Uterus (tissue), 4 donors: ENCODE measurements around the gene EIF3L. TPM values are rescaled to one million over a fixed set of nuclear protein-coding genes. Genes with fewer than 3 reads are reported as not detected.

ENCODE experiments used
- DNase-seq, 2 donors: peaks; one replicate each; pipeline ENCODE4 v3.0.0-alpha.2; 2019 to 2020
- H3K27ac ChIP-seq, 2 donors: fragments of 200-600 bp; sonication (generic); 1 replicate in 1 of 2; 2 replicates in 1 of 2; pipeline ENCODE4 v1.5.1; 2016 to 2018
- H3K27me3 ChIP-seq, 2 donors: fragments of 200-600 bp; sonication (generic); one replicate each; pipeline ENCODE4 v1.5.1; 2018 to 2019; ENCODE audit warnings: control low read depth in 1 of 2
- H3K36me3 ChIP-seq, 2 donors: fragments of 200-600 bp; sonication (generic); one replicate each; pipeline ENCODE4 v1.5.1; 2019; ENCODE audit warnings: control low read depth in 1 of 2
- H3K4me1 ChIP-seq, 2 donors: fragments of 200-600 bp; sonication (generic); one replicate each; pipeline ENCODE4 v1.5.1; 2018 to 2019; ENCODE audit warnings: control low read depth in 1 of 2
- H3K4me3 ChIP-seq, 2 donors: fragments of 200-600 bp; sonication (generic); 1 replicate in 1 of 2; 2 replicates in 1 of 2; pipeline ENCODE4 v1.5.1; 2018 to 2019; ENCODE audit warnings: mild to moderate bottlenecking in 1 of 2
- H3K9me3 ChIP-seq, 2 donors: fragments of 200-600 bp; sonication (generic); one replicate each; pipeline ENCODE4 v1.5.1; 2019; ENCODE audit warnings: control low read depth in 1 of 2
- POLR2A ChIP-seq, 2 donors: fragments of 450-650 bp; IDR thresholded peaks; one replicate each; pipeline ENCODE4 v1.6.1; 2016; ENCODE audit warnings: antibody characterized with exemption in 2 of 2, mild to moderate bottlenecking in 1 of 2, moderate library complexity in 1 of 2
- intact Hi-C: fragments of 100-400 bp; cut with DNase I; formaldehyde crosslinking; loops from one replicate; pipeline ENCODE4 v1.15.1; 2023; ENCODE audit warnings: low total_unique reads
- total RNA-seq, 4 donors: library from RNA; depleted of rRNA in 3 of 4; stranded (reverse); fragments of >200 nt in 3 of 4; gene quantifications; one replicate each; pipeline versions ENCODE4 v1.1.0 to v1.2.4, GENCODE V29; 2014 to 2023
- TF ChIP-seq, protein P1 (sequence below), 4 experiments: fragments of 200-600 bp in 2 of 4; fragments of 450-650 bp in 2 of 4; sonication (generic) in 2 of 4; IDR thresholded peaks; one replicate each; pipeline ENCODE4 v1.5.1; 2016 to 2019; ENCODE audit warnings: antibody characterized with exemption in 4 of 4, mild to moderate bottlenecking in 2 of 4, moderate library complexity in 1 of 4
- donor health status: DM: yes; HTN: yes; CAD: no.

EIF3L gene
- total RNA-seq, 4 donors from 2014 or later: 290 to 559 (median 413) TPM

DNA sequence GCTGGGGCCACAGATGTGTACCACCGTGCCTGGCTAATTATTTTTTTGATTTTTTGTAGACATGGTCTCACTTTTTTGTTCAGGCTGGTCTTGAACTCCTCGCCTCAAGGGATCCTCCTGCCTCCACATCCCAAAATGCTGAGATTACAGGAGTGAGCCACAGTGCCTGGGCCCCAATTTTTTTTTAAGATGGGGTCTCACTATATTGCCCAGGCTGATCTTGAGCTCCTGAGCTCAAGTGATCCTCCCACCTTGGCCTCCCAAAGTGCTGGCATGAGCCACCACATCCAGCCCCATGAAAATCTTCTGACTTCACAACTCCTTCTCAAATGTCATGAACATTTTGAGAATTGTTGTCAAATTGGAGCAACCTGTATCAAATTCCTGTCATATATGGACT lies 2.8 kb upstream of the EIF3L start:
- Histone ChIP-seq H3K36me3 (no peaks in the 10 kb centered on the region), H3K27ac (no peak overlapping the region), H3K4me3 (no peak overlapping the region), H3K4me1 (peaks cover 0 to 14% of the 10 kb centered on the region in 2 donors), H3K9me3 (no peaks in the 10 kb centered on the region), H3K27me3 (no peaks in the 10 kb centered on the region)
- TF ChIP-seq, protein P1, sequence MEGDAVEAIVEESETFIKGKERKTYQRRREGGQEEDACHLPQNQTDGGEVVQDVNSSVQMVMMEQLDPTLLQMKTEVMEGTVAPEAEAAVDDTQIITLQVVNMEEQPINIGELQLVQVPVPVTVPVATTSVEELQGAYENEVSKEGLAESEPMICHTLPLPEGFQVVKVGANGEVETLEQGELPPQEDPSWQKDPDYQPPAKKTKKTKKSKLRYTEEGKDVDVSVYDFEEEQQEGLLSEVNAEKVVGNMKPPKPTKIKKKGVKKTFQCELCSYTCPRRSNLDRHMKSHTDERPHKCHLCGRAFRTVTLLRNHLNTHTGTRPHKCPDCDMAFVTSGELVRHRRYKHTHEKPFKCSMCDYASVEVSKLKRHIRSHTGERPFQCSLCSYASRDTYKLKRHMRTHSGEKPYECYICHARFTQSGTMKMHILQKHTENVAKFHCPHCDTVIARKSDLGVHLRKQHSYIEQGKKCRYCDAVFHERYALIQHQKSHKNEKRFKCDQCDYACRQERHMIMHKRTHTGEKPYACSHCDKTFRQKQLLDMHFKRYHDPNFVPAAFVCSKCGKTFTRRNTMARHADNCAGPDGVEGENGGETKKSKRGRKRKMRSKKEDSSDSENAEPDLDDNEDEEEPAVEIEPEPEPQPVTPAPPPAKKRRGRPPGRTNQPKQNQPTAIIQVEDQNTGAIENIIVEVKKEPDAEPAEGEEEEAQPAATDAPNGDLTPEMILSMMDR (IDR thresholded peaks at IDR 0.05): no peak
- TF ChIP-seq POLR2A (IDR thresholded peaks at IDR 0.05): no peak
- intact Hi-C loops: no loop called here
- no peak for DNase-seq

GRCh38 chr22:37848587-37849088 lies 581 bp upstream of the EIF3L start:
- H3K4me3 ChIP-seq: peak overlapping the region; percentile 64 to 92
- H3K27ac ChIP-seq: peak overlapping the region; percentile 84 to 87
- no peaks in the 10 kb centered on the region for H3K27me3 ChIP-seq
- intact Hi-C loops: no loop called here
- TF ChIP-seq, protein P1 (IDR thresholded peaks at IDR 0.05): no peak
- TF ChIP-seq POLR2A (IDR thresholded peaks at IDR 0.05): no peak
- H3K36me3 ChIP-seq: no peaks in the 10 kb centered on the region
- DNase-seq: no peak
- no peaks in the 10 kb centered on the region for H3K9me3 ChIP-seq
- peaks cover 0 to 6% of the 10 kb centered on the region in 2 donors for H3K4me1 ChIP-seq

- no peak for DNase-seq
- no peak overlapping the region for H3K27ac ChIP-seq
- H3K4me1 ChIP-seq: peaks cover 0 to 6% of the 10 kb centered on the region in 2 donors
- H3K36me3 ChIP-seq: no peaks in the 10 kb centered on the region
- H3K27me3 ChIP-seq: no peaks in the 10 kb centered on the region
- TF ChIP-seq POLR2A (IDR thresholded peaks at IDR 0.05): no peak
- H3K4me3 ChIP-seq: no peak overlapping the region
- no peaks in the 10 kb centered on the region for H3K9me3 ChIP-seq
- intact Hi-C loops: no loop called here
Observed at GRCh38 chr22:37850801-37851200, 1.6 kb downstream of the EIF3L start.

DNA sequence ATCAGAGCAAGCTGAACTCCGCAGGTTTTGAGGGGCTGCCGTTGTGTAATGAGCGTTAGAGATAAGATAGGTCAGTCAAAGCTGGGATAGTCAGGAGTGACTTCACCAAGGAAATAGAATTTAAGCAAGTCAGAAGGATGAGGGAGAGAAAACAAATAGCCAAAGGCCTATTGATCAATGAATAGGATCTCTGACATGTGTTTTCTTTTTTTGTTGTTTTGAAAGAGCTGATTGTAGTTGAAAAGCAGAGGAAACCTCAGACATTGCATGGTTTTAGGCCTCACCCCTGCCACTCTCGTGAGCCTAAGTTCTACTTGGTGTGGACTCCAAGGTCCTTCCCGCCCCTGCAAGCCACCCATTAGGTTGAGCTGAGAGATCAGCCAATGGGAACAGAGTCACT lies 3.2 kb downstream of the EIF3L start:
- H3K27ac ChIP-seq: no peak overlapping the region
- no peak for DNase-seq
- H3K27me3 ChIP-seq: no peaks in the 10 kb centered on the region
- TF ChIP-seq, protein P1 (IDR thresholded peaks at IDR 0.05): no peak
- TF ChIP-seq POLR2A (IDR thresholded peaks at IDR 0.05): no peak
- intact Hi-C loops: no loop called here
- H3K4me1 ChIP-seq: peaks cover 0 to 6% of the 10 kb centered on the region in 2 donors
- no peaks in the 10 kb centered on the region for H3K9me3 ChIP-seq
- H3K4me3 ChIP-seq: no peak overlapping the region
- H3K36me3 ChIP-seq: no peaks in the 10 kb centered on the region

- Histone ChIP-seq H3K9me3 (no peaks in the 10 kb centered on the region), H3K4me1 (peaks cover 0 to 4% of the 10 kb centered on the region in 2 donors), H3K27me3 (no peaks in the 10 kb centered on the region), H3K4me3 (no peak overlapping the region), H3K27ac (no peak overlapping the region), H3K36me3 (no peaks in the 10 kb centered on the region)
- intact Hi-C loops: no loop called here
- TF ChIP-seq, protein P1 (IDR thresholded peaks at IDR 0.05): no peak
- TF ChIP-seq POLR2A (IDR thresholded peaks at IDR 0.05): no peak
- DNase-seq: no peak
Observed at GRCh38 chr22:37854946-37855345, 5.7 kb downstream of the EIF3L start.

DNA sequence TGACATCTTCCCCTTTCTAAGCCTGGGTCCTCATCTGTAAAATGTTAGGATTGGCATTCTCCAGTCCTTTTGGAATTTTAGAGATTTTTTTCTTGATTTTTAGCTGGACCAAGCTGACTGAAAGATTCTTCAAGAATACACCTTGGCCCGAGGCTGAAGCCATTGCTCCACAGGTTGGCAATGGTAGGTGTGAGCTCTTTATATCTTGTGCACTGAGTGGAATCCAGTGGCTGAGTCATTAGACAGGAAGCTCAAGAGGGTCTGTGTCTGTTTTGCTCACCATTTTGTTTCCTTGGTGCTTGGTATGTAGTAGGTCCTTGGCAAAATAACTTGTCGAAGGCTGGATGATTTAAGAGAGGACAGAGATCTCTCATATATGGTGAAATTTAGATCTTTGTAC lies 6.2 kb downstream of the EIF3L start:
- Histone ChIP-seq H3K27me3 (no peaks in the 10 kb centered on the region), H3K4me1 (no peaks in the 10 kb centered on the region), H3K36me3 (no peaks in the 10 kb centered on the region), H3K27ac (no peak overlapping the region), H3K4me3 (no peak overlapping the region), H3K9me3 (no peaks in the 10 kb centered on the region)
- no peak for TF ChIP-seq POLR2A (IDR thresholded peaks at IDR 0.05)
- TF ChIP-seq, protein P1 (IDR thresholded peaks at IDR 0.05): no peak
- intact Hi-C loops: no loop called here
- no peak for DNase-seq
